Measurements from ENCODE around the gene PPP1R12C. TPM values are rescaled to one million over a fixed set of nuclear protein-coding genes. Genes with fewer than 3 reads are reported as not detected.
A peak's percentile ranks its signal among the peaks of the same experiment; 100 is the strongest.

The PPP1R12C gene
- total RNA-seq, 1 experiment from 2014 or later = 110 TPM

DNA sequence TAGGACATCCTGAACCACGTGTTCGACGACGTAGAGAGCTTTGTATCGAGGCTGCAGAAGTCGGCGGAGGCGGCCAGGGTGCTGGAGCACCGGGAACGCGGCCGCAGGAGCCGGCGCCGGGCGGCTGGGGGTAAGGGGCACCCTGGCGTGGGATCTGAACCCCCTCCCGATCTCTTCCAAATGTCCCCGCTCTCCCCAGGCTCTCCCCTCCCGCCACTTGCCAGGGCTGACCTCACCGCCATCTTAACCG, 35.7 kb downstream of the PPP1R12C start:
- Histone ChIP-seq H4K20me1 (ENCODE audit: insufficient read depth) (peaks cover 10% of the 10 kb centered on the region; the same call in 1 of the 2 replicates), H3K4me2 (no peak overlapping the region), H3K36me3 (ENCODE audit: low read depth) (peaks cover 10% of the 10 kb centered on the region; the same call in 1 of the 2 replicates), H3F3A (ENCODE audit: insufficient read depth, low read depth) (peaks cover 73% of the 10 kb centered on the region; the same call in 1 of the 2 replicates), H3K9me3 (ENCODE audit: insufficient read depth, low read depth) (no peaks in the 10 kb centered on the region), H2AFZ (no peak overlapping the region), H3K27me3 (ENCODE audit: insufficient read depth, low read depth) (no peaks in the 10 kb centered on the region), H3K79me2 (ENCODE audit: low read depth) (peaks cover 6% of the 10 kb centered on the region; the same call in 1 of the 2 replicates), H3K4me3 (no peak overlapping the region), H3K27ac (no peak overlapping the region), H3K9me2 (ENCODE audit: insufficient read depth) (no peaks in the 10 kb centered on the region), H3K4me1 (replicated peaks; ENCODE audit: insufficient read depth) (peaks cover 4% of the 10 kb centered on the region)
- TF ChIP-seq, protein P1, sequence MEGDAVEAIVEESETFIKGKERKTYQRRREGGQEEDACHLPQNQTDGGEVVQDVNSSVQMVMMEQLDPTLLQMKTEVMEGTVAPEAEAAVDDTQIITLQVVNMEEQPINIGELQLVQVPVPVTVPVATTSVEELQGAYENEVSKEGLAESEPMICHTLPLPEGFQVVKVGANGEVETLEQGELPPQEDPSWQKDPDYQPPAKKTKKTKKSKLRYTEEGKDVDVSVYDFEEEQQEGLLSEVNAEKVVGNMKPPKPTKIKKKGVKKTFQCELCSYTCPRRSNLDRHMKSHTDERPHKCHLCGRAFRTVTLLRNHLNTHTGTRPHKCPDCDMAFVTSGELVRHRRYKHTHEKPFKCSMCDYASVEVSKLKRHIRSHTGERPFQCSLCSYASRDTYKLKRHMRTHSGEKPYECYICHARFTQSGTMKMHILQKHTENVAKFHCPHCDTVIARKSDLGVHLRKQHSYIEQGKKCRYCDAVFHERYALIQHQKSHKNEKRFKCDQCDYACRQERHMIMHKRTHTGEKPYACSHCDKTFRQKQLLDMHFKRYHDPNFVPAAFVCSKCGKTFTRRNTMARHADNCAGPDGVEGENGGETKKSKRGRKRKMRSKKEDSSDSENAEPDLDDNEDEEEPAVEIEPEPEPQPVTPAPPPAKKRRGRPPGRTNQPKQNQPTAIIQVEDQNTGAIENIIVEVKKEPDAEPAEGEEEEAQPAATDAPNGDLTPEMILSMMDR (conservative IDR thresholded peaks at IDR 0.05) = no peak
- no peak for TF ChIP-seq EZH2 (IDR thresholded peaks at IDR 0.05; ENCODE audit: low read depth)
- intact Hi-C loops (cut with micrococcal nuclease; ENCODE audit: unreplicated experiment) = no loop called here
- CTCF ChIA-PET = no interaction called here
- POLR2A ChIA-PET (ENCODE audit: unreplicated experiment) = no interaction called here
- BruUV-seq (replicated peaks) = no TSS peak
- peak in 1 of 2 experiments; percentile 10 for DNase-seq

GRCh38 chr19:55080968-55081769, 36.3 kb downstream of the PPP1R12C start:
- H3K9me2 ChIP-seq (ENCODE audit: insufficient read depth) = no peaks in the 10 kb centered on the region
- peaks cover 10% of the 10 kb centered on the region; the same call in 1 of the 2 replicates for H4K20me1 ChIP-seq (ENCODE audit: insufficient read depth)
- POLR2A ChIA-PET (ENCODE audit: unreplicated experiment) = interaction anchor here (0.5 to 0.9 kb wide), 2 partner anchors 13 to 24 kb away, joined by 7 to 19 read pairs; no protein-coding TSS in a partner anchor
- peaks cover 74% of the 10 kb centered on the region; the same call in 1 of the 2 replicates for H3F3A ChIP-seq (ENCODE audit: insufficient read depth, low read depth)
- H3K79me2 ChIP-seq (ENCODE audit: low read depth) = peaks cover 10% of the 10 kb centered on the region; the same call in 1 of the 2 replicates
- peaks cover 9% of the 10 kb centered on the region for H3K4me1 ChIP-seq (replicated peaks; ENCODE audit: insufficient read depth)
- H3K27ac ChIP-seq = no peak overlapping the region
- CTCF ChIA-PET = no interaction called here
- H3K4me2 ChIP-seq = no peak overlapping the region
- no peak for TF ChIP-seq EZH2 (IDR thresholded peaks at IDR 0.05; ENCODE audit: low read depth)
- TF ChIP-seq, protein P1 (conservative IDR thresholded peaks at IDR 0.05) = no peak
- no TSS peak for BruUV-seq (replicated peaks)
- no peaks in the 10 kb centered on the region for H3K27me3 ChIP-seq (ENCODE audit: insufficient read depth, low read depth)
- DNase-seq = no peak
- intact Hi-C loops (cut with micrococcal nuclease; ENCODE audit: unreplicated experiment) = no loop called here
- H3K4me3 ChIP-seq = no peak overlapping the region
- H3K9me3 ChIP-seq (ENCODE audit: insufficient read depth, low read depth) = no peaks in the 10 kb centered on the region
- no peak overlapping the region for H2AFZ ChIP-seq
- peaks cover 10% of the 10 kb centered on the region; the same call in 1 of the 2 replicates for H3K36me3 ChIP-seq (ENCODE audit: low read depth)

GRCh38 chr19:55080121-55080967, 37.1 kb downstream of the PPP1R12C start:
- no peak for DNase-seq

More at GRCh38 chr19:55080121-55080967, 37.1 kb downstream of the PPP1R12C start:
- no peak overlapping the region for H3K27ac ChIP-seq
- TF ChIP-seq, protein P1 (conservative IDR thresholded peaks at IDR 0.05) = no peak
- no peak for TF ChIP-seq EZH2 (IDR thresholded peaks at IDR 0.05; ENCODE audit: low read depth)
- ChIA-PET CTCF (interaction anchor here (0.6 kb wide), 1 partner anchor 37 kb away, joined by 8 read pairs; the partner anchor contains the start of gene PPP1R12C), POLR2A (ENCODE audit: unreplicated experiment) (interaction anchor here (0.5 to 0.9 kb wide), 2 partner anchors 12 to 25 kb away, joined by 7 to 19 read pairs; no protein-coding TSS in a partner anchor)
- H3K36me3 ChIP-seq (ENCODE audit: low read depth) = peaks cover 10% of the 10 kb centered on the region; the same call in 1 of the 2 replicates
- no peak overlapping the region for H3K4me2 ChIP-seq
- intact Hi-C loops (cut with micrococcal nuclease; ENCODE audit: unreplicated experiment) = no loop called here
- H3K27me3 ChIP-seq (ENCODE audit: insufficient read depth, low read depth) = no peaks in the 10 kb centered on the region
- H3K9me3 ChIP-seq (ENCODE audit: insufficient read depth, low read depth) = no peaks in the 10 kb centered on the region
- H4K20me1 ChIP-seq (ENCODE audit: insufficient read depth) = peaks cover 10% of the 10 kb centered on the region; the same call in 1 of the 2 replicates
- no peak overlapping the region for H3K4me3 ChIP-seq
- BruUV-seq (replicated peaks) = no TSS peak
- H2AFZ ChIP-seq = no peak overlapping the region
- H3K4me1 ChIP-seq (replicated peaks; ENCODE audit: insufficient read depth) = peaks cover 12% of the 10 kb centered on the region
- H3K79me2 ChIP-seq (ENCODE audit: low read depth) = peaks cover 10% of the 10 kb centered on the region; the same call in 1 of the 2 replicates
- peaks cover 69% of the 10 kb centered on the region for H3F3A ChIP-seq (ENCODE audit: insufficient read depth, low read depth)
- no peaks in the 10 kb centered on the region for H3K9me2 ChIP-seq (ENCODE audit: insufficient read depth)

Measured in PC-9 (cell line).